ENCODE data around the gene ACOT7.

GRCh38 chr1:6233376-6233775, 160.2 kb downstream of the ACOT7 start:
- no peak for TF ChIP-seq CTCF (IDR thresholded peaks at IDR 0.05)
- TF ChIP-seq POLR2A (IDR thresholded peaks at IDR 0.05) = no peak
